Activated CD4-positive, alpha-beta T cell treated with anti-CD3 and anti-CD28 coated beads, Interleukin-2, amount 10 ng/mL, durations not matched to agents 24 days and 14 days (primary cell): ENCODE measurements around the gene MACROD2. TPM values are rescaled to one million over a fixed set of nuclear protein-coding genes. Genes with fewer than 3 reads are reported as not detected.

Experiments used
- DNase-seq: peaks from one replicate; pipeline ENCODE4 v3.0.0; 2022
- H3K27ac Mint-ChIP-seq: one replicate; pipeline ENCODE4 v1.8.0; 2022; ENCODE audit warnings: mild to moderate bottlenecking, mixed read lengths
- H3K27me3 Mint-ChIP-seq: one replicate; pipeline ENCODE4 v1.8.0; 2022; ENCODE audit warnings: mixed read lengths
- H3K36me3 Mint-ChIP-seq: one replicate; pipeline ENCODE4 v1.8.0; 2022; ENCODE audit warnings: low read depth, mild to moderate bottlenecking, mixed read lengths
- H3K4me1 Mint-ChIP-seq: one replicate; pipeline ENCODE4 v1.8.0; 2021; ENCODE audit warnings: mixed read lengths
- H3K4me3 Mint-ChIP-seq: one replicate; pipeline ENCODE4 v1.8.0; 2022; ENCODE audit warnings: mild to moderate bottlenecking, moderate library complexity, mixed read lengths
- H3K9me3 Mint-ChIP-seq: one replicate; pipeline ENCODE4 v1.8.0; 2021; ENCODE audit warnings: mixed read lengths
- intact Hi-C: fragments of 100-400 bp; cut with micrococcal nuclease; formaldehyde crosslinking; loops from one replicate; pipeline ENCODE4 v1.15.1; 2023
- total RNA-seq: library from RNA; stranded (reverse); gene quantifications from 2 replicates; pipeline ENCODE4 v1.2.3, GENCODE V29; 2022

Gene MACROD2
- total RNA-seq, 1 donor from 2014 or later = not detected

- Mint-ChIP-seq H3K9me3 (no peaks in the 10 kb centered on the region), H3K27ac (no peak overlapping the region), H3K4me3 (no peak overlapping the region), H3K36me3 (no peaks in the 10 kb centered on the region), H3K27me3 (no peaks in the 10 kb centered on the region), H3K4me1 (no peaks in the 10 kb centered on the region)
- DNase-seq = no peak
- intact Hi-C loops = no loop called here
These were observed 1835.9 kb downstream of the MACROD2 start for GRCh38 chr20:15831201-15831600.

- intact Hi-C loops = no loop called here
- Mint-ChIP-seq H3K4me1 (no peaks in the 10 kb centered on the region), H3K4me3 (no peak overlapping the region), H3K36me3 (no peaks in the 10 kb centered on the region), H3K27me3 (no peaks in the 10 kb centered on the region), H3K9me3 (no peaks in the 10 kb centered on the region), H3K27ac (no peak overlapping the region)
- no peak for DNase-seq
These were observed 1837.2 kb downstream of the MACROD2 start for GRCh38 chr20:15832512-15832911.

- H3K4me3 Mint-ChIP-seq = no peak overlapping the region
- DNase-seq = no peak
- H3K27me3 Mint-ChIP-seq = no peaks in the 10 kb centered on the region
- intact Hi-C loops = no loop called here
- H3K36me3 Mint-ChIP-seq = no peaks in the 10 kb centered on the region
- no peaks in the 10 kb centered on the region for H3K4me1 Mint-ChIP-seq
- H3K27ac Mint-ChIP-seq = no peak overlapping the region
- no peaks in the 10 kb centered on the region for H3K9me3 Mint-ChIP-seq
These were observed 1839.5 kb downstream of the MACROD2 start for GRCh38 chr20:15834857-15835256.

- intact Hi-C loops = no loop called here
- no peaks in the 10 kb centered on the region for H3K27me3 Mint-ChIP-seq
- no peaks in the 10 kb centered on the region for H3K4me1 Mint-ChIP-seq
- no peaks in the 10 kb centered on the region for H3K36me3 Mint-ChIP-seq
- no peak for DNase-seq
- H3K4me3 Mint-ChIP-seq = no peak overlapping the region
- H3K9me3 Mint-ChIP-seq = no peaks in the 10 kb centered on the region
- H3K27ac Mint-ChIP-seq = no peak overlapping the region
These were observed 1840.5 kb downstream of the MACROD2 start for GRCh38 chr20:15835811-15836210.

- intact Hi-C loops = no loop called here
- no peak overlapping the region for H3K4me3 Mint-ChIP-seq
- DNase-seq = no peak
- H3K9me3 Mint-ChIP-seq = no peaks in the 10 kb centered on the region
- no peaks in the 10 kb centered on the region for H3K27me3 Mint-ChIP-seq
- H3K27ac Mint-ChIP-seq = no peak overlapping the region
- no peaks in the 10 kb centered on the region for H3K36me3 Mint-ChIP-seq
- no peaks in the 10 kb centered on the region for H3K4me1 Mint-ChIP-seq
These were observed 1841.3 kb downstream of the MACROD2 start for GRCh38 chr20:15836634-15837033.

GRCh38 chr20:15837563-15837962 is 1842.2 kb downstream of the MACROD2 start:
- Mint-ChIP-seq H3K27ac (no peak overlapping the region), H3K9me3 (no peaks in the 10 kb centered on the region), H3K4me1 (no peaks in the 10 kb centered on the region), H3K27me3 (no peaks in the 10 kb centered on the region), H3K4me3 (no peak overlapping the region), H3K36me3 (no peaks in the 10 kb centered on the region)
- no peak for DNase-seq
- intact Hi-C loops = no loop called here

- intact Hi-C loops = no loop called here
- Mint-ChIP-seq H3K27me3 (no peaks in the 10 kb centered on the region), H3K4me3 (no peak overlapping the region), H3K9me3 (no peaks in the 10 kb centered on the region), H3K4me1 (no peaks in the 10 kb centered on the region), H3K27ac (no peak overlapping the region), H3K36me3 (no peaks in the 10 kb centered on the region)
- no peak for DNase-seq
These were observed 1843.2 kb downstream of the MACROD2 start for GRCh38 chr20:15838466-15838865.

GRCh38 chr20:15840636-15841301 is 1845.5 kb downstream of the MACROD2 start:
- Mint-ChIP-seq H3K27ac (no peak overlapping the region), H3K36me3 (no peaks in the 10 kb centered on the region), H3K27me3 (no peaks in the 10 kb centered on the region), H3K4me1 (no peaks in the 10 kb centered on the region), H3K9me3 (no peaks in the 10 kb centered on the region), H3K4me3 (no peak overlapping the region)
- DNase-seq = no peak
- intact Hi-C loops = no loop called here

- H3K36me3 Mint-ChIP-seq = no peaks in the 10 kb centered on the region
- DNase-seq = no peak
- intact Hi-C loops = no loop called here
- no peak overlapping the region for H3K27ac Mint-ChIP-seq
- H3K9me3 Mint-ChIP-seq = no peaks in the 10 kb centered on the region
- no peaks in the 10 kb centered on the region for H3K27me3 Mint-ChIP-seq
- H3K4me3 Mint-ChIP-seq = no peak overlapping the region
- H3K4me1 Mint-ChIP-seq = no peaks in the 10 kb centered on the region
These were observed 1847.6 kb downstream of the MACROD2 start for GRCh38 chr20:15842872-15843271.

- H3K27me3 Mint-ChIP-seq = no peaks in the 10 kb centered on the region
- intact Hi-C loops = no loop called here
- H3K4me1 Mint-ChIP-seq = no peaks in the 10 kb centered on the region
- no peaks in the 10 kb centered on the region for H3K36me3 Mint-ChIP-seq
- H3K9me3 Mint-ChIP-seq = no peaks in the 10 kb centered on the region
- no peak for DNase-seq
- H3K4me3 Mint-ChIP-seq = no peak overlapping the region
- no peak overlapping the region for H3K27ac Mint-ChIP-seq
These were observed 1848.5 kb downstream of the MACROD2 start for GRCh38 chr20:15843777-15844176.

- Mint-ChIP-seq H3K4me1 (no peaks in the 10 kb centered on the region), H3K9me3 (no peaks in the 10 kb centered on the region), H3K36me3 (no peaks in the 10 kb centered on the region), H3K27me3 (no peaks in the 10 kb centered on the region), H3K27ac (no peak overlapping the region), H3K4me3 (no peak overlapping the region)
- intact Hi-C loops = no loop called here
- DNase-seq = no peak
These were observed 1852.0 kb downstream of the MACROD2 start for GRCh38 chr20:15847196-15847784.

GRCh38 chr20:15848126-15848525 is 1852.8 kb downstream of the MACROD2 start:
- intact Hi-C loops = no loop called here
- H3K27ac Mint-ChIP-seq = no peak overlapping the region
- no peak for DNase-seq

GRCh38 chr20:15848995-15849610 is 1853.8 kb downstream of the MACROD2 start:
- DNase-seq = peak; percentile 2
- Mint-ChIP-seq H3K27ac (no peak overlapping the region), H3K27me3 (no peaks in the 10 kb centered on the region), H3K4me3 (no peak overlapping the region), H3K36me3 (no peaks in the 10 kb centered on the region), H3K4me1 (no peaks in the 10 kb centered on the region), H3K9me3 (no peaks in the 10 kb centered on the region)
- intact Hi-C loops = no loop called here

More at GRCh38 chr20:15848126-15848525, 1852.8 kb downstream of the MACROD2 start:
- Mint-ChIP-seq H3K9me3 (no peaks in the 10 kb centered on the region), H3K36me3 (no peaks in the 10 kb centered on the region), H3K4me1 (no peaks in the 10 kb centered on the region), H3K4me3 (no peak overlapping the region), H3K27me3 (no peaks in the 10 kb centered on the region)

GRCh38 chr20:15851576-15852215 is 1856.4 kb downstream of the MACROD2 start:
- H3K27ac Mint-ChIP-seq = no peak overlapping the region

More at GRCh38 chr20:15851576-15852215, 1856.4 kb downstream of the MACROD2 start:
- intact Hi-C loops = no loop called here
- Mint-ChIP-seq H3K4me1 (no peaks in the 10 kb centered on the region), H3K27me3 (no peaks in the 10 kb centered on the region), H3K36me3 (no peaks in the 10 kb centered on the region), H3K4me3 (no peak overlapping the region), H3K9me3 (no peaks in the 10 kb centered on the region)
- DNase-seq = no peak
